ELR (cell line): Measurements from ENCODE around the gene TK1.

Experiments used
- DNase-seq: peaks from one replicate; pipeline ENCODE4 v3.0.0-alpha.2; 2015; ENCODE audit warnings: low read depth

Gene TK1

DNA sequence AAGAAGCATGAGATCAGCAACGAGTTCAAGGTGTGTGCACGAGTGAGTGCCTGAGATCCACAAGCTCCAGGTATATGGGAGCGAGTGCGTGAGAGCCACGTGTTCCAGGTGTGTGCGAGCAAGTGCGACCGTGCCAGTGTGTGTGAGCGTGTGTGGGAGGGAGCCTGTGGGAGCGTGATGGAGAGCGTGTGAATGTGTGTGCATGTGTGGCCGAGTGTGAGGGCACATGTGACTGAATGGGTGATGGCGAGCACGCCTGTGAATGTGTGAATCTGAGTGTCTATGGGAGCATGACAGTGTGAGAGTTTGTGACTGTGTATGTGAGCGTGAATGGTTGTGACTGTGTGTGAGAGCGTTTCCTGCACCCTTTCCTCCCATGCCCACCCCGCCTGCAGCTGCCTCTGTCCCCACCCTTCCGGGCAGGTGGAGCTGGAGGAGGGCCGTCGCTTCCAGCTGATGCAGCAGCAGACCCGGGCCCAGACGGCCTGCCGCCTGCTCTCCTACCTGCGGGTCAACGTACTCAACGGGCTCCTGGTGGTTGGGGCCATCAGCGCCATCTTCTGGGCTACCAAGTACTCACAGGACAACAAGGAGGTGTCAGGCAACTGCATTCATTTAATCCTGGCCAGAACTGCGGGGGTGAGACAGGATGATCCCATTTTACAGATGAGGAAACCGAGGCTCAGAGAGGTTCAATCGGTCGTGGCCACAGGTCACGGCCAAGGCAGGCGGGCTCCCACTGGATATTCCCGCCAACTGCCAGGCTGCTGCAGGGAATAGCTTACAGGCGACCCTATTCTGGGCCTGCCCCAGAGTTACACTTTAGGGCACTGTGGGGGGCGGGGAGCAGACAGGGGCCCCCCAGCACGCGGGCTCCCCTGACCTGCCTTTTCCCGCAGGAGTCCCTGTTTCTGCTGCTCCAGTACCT, 52.6 kb downstream of the TK1 start:
- peak; percentile 59 for DNase-seq

DNA sequence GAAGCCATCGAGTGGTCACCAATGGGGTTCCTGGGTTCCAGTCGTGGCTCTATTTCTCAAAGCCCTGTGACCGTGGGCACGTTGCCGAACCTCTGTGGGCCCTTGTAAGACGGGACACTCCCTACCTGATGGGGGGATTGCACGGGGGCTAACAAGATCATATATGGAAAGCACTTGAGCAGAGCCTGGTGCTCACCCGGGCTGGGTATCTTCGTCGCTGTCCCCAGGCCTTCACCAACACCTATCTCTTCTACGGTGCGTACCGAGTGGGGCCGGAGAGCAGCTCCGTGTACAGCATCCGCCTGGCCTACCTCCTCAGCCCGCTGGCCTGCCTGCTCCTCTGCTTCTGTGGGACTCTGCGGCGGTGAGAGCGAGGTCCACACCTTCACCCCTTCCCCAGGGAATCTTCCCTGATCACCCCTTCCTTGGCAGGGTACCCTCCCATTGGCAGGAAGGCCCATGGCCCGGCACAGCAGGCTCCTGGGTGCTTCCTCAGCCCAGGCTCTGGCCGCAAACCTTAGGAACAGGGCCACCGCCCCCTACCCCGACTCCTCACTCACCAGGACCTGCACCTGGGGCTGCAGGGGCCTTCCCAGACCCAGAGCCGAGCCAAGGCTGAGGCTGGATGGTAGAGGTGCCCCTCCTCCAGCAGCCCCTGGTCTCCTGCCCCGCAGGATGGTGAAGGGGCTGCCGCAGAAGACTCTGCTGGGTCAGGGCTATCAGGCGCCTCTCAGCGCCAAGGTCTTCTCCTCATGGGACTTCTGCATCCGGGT, 53.5 kb downstream of the TK1 start:
- no peak for DNase-seq

DNA sequence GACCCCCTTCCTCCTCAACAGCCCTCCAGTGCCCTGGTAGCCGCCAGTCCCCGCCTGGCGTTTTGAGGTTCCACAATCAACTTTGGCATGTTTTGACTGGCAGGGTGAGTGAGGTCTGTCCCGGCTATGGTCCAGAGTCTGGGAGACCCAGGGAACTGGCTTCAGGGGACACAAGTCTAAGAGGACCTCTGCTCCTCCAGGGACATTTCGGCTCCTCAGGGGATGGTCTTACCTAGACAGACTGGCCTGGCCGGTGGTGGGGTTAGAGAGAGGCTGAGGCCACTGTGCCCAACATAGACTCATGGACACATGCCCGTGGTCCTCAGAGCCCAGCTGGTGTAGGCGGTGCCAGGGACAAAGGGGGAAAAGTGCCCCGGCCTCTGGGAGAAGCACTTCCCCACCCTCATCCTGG, 54.1 kb downstream of the TK1 start:
- DNase-seq = no peak

DNA sequence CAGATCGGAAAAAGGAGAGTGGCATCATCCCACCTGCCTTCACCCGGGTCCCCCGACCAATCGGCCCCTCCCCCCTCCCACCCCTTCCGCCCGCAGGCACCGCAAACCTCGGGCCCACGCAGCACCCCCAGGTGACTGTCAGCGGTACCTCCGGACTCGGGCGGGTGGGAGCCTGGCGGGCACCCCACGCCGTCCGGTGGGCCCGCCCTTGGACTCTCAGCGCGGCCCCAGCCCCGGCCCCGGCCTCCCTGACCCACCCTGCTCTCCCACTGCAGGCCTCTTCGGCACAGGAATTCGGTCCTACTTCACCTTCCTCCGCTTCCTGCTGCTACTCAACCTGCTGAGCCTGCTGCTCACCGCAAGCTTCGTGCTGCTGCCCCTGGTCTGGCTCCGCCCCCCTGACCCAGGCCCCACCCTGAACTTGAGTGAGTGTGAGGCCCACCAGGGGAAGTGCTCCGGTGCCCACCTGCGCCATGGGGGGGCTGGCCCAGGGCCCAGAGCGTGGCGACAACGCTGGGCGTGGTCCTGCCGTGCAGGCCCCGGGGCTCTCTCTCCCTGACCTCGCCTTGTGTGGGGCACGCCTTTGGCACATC, 54.7 kb downstream of the TK1 start:
- DNase-seq = no peak

DNA sequence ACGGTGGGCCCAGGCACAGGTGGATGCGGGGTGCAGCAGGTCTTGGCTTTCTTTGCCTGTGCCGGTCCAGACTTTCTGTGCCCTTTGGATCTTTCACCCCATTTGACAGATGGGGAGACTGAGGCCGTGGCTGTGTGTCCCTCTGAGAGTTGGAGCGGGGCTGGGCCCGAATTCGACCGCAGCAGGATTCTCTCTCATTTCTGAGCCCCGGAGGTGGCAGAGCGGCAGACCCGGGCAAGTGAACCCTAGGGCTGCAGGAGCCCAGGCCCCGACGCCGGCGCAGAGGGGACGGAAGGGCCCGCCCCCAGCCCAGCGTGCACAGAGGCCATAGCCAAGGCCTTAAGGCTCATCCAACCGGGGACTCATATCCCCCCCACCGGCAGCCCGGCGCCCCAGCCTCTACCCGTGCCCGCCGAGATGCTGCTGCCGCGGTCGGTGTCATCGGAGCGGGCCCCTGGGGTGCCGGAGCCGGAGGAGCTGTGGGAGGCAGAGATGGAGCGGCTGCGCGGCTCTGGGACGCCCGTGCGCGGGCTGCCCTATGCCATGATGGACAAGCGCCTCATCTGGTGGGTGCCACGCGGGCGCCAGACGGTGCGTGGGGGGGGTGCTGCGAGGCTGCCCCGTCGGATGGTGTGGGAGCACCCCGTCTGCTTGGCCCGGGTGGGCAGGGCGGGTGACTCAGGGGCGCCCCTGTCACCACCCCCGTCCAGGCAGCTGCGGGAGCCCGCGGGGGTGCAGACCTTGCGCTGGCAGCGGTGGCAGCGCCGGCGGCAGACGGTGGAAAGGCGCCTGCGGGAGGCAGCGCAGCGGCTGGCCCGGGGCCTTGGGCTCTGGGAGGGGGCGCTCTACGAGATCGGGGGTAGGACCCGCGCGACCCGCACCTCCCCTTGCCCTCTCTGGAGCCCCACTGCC, 55.4 kb downstream of the TK1 start:
- no peak for DNase-seq

DNA sequence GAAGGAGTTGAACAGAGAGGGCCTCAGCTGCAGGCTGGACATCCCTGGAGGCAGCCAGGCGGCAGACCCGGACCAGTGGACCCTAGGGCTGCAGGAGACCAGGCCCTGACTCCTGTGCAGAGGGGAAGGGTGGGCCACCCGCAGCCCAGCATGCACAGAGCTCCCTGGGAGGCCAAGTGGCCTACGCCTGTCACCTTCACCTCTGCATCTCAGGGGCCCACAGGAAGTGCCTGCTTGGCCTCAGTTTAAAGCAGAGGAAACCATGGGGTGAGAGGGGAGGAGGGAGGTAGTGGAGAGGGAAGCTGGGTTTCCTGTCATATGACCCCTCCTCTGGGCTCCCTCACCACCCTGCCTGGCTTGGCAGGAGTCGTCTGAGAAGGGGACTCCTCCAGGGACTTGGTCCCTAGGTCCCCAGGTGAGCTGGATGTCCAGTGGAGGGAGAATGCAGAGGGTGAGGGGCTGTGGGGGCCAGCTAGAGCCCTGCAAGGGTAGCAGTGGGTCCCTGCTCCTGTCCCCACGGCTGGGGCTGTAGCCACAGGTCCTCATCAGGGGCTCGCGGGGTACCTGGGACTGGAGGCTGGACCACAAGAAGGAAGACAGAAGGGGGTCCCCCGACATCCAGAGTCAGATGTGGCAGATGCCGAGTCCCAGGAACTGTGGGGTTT, 56.3 kb downstream of the TK1 start, which contains the start of gene TMC8:
TMC8 (plus strand) TSS at position 335 of the 665 bp plus-strand sequence. CDS start 818 bp downstream, outside the sequence.
- DNase-seq = no peak

DNA sequence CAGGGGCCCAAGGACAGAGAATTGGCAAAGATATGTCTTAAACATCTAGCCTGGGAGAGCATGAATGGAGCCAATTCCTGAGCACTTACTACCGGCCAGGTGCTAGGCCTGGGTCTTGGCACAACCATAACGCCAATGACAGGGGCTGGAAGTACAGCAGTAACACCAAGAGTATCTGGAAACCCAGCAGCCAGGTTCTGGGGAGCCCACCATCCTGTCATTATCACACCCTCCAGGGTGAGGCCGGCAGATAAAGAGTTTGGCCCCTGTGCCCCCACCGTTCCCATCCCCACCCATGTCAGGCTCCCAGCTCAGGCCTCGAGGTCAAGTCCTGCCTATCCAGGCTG, 56.8 kb downstream of the TK1 start:
- DNase-seq = no peak

DNA sequence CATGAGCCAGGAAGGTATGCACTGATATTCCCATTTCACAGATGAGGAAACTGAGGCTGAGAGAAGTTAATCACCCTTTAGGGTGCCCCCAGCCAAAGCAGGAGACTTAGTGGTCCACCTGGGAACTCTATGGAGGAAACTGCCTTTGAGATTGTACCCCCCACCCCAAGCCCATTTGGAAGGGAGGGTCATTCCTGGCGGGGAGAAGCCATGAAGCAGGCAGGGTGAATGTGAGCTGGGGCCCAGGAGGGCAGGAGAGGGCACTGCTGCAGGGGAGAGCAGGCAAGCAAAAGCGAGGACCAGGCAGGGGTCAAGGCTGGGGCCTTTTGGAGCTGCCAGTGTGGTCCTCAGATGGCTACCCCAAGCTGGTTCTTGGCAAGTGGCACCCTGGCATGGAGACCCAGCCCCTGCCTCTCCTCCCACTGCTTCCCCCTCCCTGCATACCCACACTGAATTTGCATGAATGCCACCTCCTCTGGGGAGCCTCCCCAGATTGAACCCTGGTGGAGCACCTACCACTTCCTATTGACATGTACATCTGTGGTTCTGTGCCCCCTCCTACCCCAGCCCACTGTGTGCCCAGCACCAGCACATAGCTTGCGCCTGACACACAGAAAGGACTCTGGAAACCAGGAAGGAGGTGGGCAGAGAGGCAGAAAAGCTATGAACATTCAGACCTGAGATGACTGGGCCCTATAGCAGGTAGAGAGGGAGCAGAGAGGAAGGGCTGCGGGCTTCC, 57.3 kb downstream of the TK1 start:
- DNase-seq = no peak

DNA sequence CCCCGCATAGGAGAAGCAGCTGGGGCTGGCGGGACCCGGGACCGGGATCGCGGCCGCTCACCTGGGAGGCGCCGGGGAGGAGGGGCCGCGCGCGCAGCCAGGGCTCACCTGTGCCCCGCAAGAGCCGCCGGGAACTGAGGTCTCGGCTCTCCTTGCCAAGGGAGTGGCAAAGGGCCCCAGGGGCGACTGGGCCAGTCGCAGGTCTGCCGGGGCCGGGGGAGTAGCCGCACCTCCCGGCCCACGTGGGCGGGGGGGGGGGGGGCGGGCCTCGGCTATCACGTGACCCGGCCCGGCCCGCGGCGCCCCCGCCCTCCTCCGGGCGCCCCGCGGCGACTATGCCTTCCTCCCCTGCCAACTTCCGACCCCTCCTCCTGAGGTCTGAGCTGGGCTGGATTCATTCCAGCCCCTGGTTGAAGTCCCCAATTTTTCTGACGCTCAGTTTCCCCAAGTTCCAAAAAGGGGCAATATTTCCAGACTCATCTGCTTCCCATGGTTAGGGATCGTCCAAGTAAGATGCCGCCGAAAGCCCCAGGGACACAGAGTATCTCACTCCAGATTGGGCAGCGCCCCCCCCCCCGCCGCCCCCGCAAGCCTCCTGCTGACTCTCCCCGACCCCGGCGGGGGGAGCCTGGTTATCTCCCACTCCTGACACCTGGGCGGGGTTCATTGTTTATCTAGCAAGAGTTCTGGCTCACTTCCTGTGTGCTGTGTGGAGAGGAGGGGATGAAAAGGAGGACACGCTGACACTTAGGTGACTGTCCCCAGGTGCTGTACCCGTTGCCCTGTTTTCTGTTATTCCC, 58.1 kb downstream of the TK1 start, which contains the start of gene TMC6:
TMC6 (minus strand) TSS at position 205 of the 800 bp plus-strand sequence. CDS start 1,923 bp downstream, outside the sequence.
- peak; percentile 42 for DNase-seq

DNA sequence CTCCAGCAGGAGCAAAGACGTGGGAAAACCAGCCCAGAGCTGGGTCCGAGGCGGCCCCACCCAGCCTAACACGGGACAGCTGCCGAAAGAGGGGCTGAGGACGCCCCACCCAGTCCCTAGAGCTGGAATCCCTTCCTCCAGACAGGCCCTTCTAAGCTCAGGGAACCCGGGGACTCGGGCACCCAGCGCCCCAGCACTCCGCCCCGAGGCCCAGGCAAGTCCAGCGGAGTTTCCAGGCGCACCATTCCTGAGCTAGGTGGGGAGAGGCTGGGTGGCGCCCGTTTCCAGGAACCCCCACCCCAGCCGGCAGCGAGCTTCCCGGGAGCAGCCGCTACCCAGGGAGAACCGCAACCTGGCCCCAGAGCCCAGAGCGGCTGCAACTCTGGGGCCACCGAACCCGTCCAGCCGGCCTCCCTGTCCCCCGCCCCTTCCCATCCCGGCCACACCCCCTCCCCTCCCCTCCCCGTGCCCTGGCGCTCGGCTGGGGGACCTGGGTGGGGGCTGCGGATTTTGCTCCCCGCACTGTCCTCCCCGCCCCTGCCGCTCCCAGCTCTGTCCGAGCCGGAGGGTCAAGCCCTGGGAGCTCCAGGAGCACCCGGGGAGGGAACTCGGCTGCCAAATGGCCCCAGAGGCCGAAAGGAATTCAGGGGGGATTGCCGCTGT, 58.8 kb downstream of the TK1 start:
- no peak for DNase-seq

DNA sequence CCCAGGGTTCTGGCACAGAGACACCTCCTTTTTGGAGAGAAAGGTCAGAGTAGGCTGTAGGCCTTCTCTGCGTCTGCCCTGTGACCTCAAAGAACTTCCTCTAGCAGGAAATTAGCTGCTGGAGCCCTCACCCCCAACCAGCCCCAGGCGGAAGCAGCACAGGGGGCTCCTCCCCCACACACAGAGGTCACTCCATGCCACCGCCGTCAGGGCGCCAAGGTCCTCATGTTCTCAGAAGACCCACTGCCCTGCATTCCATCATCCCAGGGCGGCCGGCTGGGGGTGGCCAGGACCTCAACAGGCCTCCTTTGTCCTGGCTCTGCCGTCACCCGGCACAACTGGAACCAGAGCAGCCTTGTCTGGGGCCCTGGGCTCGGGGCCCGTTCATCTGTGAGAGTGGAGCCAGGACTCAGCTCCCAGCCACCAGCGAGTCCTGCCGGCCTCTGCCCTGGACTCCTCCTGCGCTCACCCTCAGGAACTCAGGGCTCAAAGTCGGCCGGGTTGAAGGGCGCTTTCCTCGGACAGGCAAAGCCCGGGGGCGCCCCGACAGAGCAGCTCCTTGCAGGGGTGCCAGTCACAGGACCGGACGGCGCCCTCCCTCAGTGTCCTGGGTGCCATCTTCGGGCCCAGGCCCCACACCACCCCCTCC, 59.5 kb downstream of the TK1 start:
- DNase-seq = no peak

DNA sequence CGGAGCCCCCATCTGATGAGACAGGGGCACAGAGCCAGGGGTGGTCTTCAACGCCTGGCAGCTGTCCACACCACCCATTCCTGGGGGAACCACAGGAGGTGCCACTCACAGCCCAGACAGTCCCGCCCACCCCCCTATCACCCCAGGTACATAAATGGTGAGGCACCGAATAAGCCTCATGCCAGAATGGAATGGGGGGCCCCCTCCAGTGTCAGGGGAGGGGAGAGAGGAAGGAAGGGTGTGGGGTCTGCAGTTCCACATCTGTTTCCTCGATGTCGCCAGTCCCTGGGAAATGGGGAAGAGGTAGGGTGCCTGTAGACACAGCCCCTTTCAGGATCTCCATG, 60.0 kb downstream of the TK1 start:
- no peak for DNase-seq

DNA sequence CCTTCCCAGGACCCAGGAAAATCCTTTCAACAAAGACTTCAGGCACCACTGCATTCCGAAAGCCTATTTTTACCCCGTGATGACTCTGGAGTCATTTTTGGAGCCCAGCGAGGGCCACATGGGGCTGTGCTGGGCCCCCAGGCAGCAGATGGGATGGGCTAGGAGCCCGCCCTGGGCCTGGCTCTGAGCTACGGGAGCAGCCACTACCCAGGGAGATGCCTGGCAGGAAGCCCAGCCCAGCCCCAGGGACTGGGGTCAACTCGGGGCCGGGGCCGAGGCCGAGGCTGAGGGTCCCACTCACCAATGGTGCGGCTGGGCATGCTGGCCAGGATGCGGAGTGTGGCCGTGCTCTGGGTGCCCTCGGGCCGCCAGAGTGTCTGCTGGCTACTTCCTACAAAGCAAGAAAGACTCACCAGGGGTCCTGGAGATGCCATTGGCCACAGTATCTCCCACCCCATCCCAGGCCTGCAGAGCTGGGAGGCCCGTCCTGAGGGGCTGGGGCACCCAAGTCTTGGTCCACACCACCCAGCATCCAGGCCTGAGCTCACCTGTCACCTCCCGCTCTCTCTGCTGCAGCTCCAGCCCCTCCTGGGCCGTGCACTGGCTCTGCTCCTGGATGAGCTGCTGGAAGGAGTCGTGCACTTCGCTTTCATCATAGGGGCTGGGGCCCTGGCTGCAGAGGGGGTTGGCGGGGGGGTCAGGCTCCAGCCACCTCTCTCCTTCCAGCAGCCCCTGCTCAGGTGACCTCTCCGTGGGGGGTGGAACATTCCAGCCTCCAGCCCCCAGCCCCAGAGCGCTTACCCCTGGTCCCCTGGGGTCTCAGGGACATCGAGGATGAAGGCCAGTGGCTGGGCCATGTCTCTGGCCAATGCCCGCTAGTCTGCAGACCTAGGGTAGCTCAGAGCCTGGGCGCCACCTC, 60.6 kb downstream of the TK1 start:
- no peak for DNase-seq

DNA sequence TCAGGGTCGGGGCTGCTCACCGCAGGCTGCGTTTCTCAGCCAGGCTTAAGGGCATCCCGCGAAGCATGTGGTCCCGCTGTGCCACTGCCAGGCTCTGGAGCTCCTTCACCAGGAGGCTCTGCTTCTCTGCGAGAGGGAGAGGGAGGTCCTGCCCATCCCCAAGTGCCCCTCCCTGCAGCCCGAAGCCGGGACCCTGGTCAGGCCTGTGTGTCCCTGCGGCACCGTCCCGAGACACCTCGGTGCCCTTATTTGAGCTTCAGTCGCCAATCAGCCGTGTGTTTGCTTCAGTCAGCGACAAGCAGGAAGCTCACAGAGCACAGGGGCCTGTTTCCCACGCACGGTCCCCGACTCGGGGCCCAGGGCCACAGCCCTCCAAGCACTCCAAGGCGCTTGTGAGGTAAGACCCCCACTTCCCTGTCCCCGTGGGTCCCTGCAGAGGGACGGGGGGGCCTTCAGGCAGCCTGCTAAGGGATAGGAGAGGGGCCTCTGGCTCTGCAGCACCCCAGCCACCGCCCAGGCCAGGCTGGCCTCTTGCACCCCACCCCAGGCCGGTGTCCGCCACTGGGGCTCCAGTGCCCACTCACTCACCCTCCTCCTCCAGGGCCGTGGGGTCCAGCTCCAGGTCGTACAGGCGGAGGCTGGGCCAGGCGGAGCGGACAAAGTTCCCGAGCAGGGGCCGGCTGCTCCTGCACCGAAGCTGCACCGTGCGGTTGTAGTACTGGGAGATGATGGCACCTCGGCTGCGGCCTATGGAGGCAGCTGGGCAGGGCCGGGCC, 61.5 kb downstream of the TK1 start:
- DNase-seq = no peak

DNA sequence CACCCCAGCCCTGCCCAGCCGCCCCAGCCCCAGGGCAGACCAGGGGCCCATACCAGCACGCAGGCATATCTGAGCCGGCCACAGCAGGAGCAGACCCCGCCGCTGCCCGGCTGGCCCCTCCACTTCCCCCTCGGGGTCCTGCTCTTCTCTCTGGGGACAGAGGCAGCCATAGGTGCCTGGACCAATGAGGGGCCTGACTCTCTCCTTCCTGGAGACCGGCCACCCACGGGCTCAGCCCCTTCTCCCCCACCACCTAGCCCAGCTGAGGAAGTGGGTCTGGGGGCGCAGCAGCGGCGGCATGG, 62.1 kb downstream of the TK1 start:
- no peak for DNase-seq
